GM21723 (cell line): ENCODE data around the gene DOP1B.
"Not testable (repeated sequence)": the region's sequence is repeated elsewhere in the genome, so short reads cannot be mapped to it uniquely, and the experiment has no call there.

Source experiments
- ATAC-seq: cut with Tn5 transposase; IDR thresholded peaks from one replicate; pipeline ENCODE4 v1.9.1; 2021; ENCODE audit warnings: mild to moderate bottlenecking, moderate library complexity; ENCODE audit not compliant: unreplicated experiment

Gene DOP1B, protein sequence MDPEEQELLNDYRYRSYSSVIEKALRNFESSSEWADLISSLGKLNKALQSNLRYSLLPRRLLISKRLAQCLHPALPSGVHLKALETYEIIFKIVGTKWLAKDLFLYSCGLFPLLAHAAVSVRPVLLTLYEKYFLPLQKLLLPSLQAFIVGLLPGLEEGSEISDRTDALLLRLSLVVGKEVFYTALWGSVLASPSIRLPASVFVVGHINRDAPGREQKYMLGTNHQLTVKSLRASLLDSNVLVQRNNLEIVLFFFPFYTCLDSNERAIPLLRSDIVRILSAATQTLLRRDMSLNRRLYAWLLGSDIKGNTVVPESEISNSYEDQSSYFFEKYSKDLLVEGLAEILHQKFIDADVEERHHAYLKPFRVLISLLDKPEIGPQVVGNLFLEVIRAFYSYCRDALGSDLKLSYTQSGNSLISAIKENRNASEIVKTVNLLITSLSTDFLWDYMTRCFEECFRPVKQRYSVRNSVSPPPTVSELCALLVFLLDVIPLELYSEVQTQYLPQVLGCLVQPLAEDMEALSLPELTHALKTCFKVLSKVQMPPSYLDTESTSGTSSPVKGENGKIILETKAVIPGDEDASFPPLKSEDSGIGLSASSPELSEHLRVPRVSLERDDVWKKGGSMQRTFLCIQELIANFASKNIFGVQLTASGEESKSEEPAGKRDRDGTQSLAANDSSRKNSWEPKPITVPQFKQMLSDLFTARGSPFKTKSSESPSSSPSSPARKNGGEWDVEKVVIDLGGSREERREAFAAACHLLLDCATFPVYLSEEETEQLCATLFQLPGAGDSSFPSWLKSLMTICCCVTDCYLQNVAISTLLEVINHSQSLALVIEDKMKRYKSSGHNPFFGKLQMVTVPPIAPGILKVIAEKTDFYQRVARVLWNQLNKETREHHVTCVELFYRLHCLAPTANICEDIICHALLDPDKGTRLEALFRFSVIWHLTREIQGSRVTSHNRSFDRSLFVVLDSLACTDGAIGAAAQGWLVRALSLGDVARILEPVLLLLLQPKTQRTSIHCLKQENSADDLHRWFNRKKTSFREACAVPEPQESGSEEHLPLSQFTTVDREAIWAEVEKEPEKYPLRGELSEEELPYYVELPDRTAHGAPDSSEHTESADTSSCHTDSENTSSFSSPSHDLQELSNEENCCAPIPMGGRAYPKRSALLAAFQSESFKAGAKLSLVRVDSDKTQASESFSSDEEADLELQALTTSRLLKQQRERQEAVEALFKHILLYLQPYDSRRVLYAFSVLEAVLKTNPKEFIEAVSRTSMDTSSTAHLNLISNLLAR (N-terminal part only)

DNA sequence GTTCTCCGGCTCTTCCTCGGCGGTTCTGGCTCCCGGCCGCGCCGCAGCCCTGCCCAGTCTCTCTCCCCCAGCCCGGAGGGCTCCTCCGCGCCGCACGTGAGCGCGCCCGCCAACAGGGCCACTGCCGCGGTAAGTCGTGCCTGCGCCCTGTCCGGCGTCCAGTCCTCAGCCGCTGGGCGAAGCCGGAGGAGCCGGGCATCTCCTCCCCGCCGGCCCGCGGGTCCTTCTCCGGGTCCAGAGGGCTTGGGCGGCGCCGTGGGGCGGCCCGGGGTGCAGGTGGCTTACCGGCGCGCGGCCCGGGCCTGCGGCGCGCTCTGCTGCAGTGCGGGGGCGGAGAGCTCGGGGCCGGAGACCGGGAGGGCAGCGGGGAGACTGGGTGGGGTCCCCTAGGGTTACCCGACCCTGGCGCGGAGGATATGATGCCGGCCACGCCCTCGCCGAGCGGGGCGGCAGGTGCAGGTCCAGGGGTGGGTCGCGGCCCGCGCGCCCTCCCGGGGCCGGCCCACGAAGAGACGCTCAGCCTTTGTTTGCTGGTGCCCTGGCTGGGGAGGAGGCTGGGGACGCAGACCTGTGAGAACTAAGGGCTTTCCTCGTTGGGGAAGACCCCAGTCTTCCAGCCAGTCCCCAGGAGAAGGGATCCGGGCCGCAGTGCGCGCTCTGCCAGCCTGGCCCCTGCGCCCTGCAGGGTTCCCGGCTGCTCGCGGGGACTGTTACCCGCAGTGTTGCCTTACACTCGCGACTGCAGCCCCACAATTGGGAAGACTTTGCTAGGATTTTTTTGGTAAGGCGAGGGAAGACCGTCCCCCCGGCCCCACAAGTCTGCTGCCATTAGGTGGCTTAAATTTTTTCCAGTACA, at the start of gene DOP1B:
DOP1B (plus strand) TSS at position 10 of the 856 bp plus-strand sequence. CDS start 7,910 bp downstream, outside the sequence.
- peak; percentile 30 for ATAC-seq

DNA sequence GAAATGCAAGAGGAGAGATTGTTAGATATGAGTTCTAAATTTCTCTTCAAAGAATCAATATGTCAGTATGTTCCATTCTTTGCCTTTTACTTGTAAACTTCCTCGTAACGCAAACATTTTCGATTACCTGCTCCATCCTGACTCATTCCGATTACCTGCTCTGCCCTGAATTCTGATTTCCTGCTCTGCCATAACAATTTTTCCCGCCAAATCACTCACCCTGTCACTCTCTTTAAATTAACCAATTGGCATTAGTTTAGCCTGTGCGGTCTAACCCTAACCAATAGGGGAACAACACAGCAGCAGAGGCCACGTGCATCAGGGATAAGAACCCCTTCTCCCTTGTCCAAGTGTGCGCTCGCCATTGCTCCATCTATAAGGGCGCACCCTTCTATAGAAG, 46.8 kb upstream of the DOP1B start:
- no peak for ATAC-seq

DNA sequence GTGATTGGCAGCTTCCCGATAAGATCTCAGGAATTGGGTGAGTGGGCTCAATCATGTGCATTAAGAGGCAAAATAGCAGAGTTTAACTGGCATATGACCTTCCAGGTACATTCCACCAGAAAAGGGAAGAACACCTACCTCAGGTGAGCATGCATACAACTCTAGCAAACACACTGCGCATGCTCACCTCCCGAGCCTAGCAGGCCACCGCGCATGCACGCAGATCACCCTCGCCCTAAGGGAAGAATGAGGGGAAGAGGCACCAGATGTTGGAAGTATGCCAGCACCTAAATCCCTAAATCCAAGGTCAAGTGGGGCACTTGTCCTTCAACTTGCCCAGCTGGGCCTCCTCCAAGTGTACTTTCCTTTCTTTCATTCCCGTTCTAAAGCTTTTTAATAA, 45.4 kb upstream of the DOP1B start:
- ATAC-seq = no peak

DNA sequence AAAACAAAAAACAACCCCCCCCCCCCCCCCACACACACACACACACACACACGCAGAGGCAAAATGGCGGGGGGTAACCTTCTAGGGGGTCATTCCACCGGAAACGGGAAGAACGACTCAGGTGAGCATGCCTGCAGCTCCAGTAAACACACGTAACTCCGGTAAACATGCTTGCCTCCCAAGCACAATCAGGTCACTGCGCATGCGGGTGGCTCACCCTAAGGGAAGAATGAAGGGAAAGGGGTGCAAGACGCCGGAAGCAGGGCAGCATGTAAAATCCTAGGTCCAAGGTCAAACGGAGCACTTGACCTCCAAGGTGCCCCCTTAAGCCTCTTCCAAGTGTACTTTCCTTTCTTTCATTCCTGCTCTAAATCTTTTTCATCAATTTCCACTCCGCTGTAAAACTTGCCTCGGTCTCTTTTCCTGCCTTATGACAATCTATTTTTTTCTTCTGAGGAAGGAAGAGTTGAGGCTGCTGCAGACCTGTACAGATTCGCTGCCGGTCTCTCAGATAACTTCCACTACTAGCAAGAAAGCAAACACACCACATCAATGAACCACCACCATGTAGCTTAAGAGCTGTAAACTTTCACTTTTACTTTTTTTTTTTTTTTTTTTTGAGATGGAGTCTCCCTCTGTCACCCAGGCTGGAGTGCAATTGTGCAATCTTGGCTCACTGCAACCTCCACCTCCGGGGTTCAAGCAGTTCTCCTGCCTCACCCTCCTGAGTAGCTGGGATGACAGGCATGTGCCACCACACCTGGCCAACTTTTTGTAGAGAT, 42.8 kb upstream of the DOP1B start:
- ATAC-seq = no peak

DNA sequence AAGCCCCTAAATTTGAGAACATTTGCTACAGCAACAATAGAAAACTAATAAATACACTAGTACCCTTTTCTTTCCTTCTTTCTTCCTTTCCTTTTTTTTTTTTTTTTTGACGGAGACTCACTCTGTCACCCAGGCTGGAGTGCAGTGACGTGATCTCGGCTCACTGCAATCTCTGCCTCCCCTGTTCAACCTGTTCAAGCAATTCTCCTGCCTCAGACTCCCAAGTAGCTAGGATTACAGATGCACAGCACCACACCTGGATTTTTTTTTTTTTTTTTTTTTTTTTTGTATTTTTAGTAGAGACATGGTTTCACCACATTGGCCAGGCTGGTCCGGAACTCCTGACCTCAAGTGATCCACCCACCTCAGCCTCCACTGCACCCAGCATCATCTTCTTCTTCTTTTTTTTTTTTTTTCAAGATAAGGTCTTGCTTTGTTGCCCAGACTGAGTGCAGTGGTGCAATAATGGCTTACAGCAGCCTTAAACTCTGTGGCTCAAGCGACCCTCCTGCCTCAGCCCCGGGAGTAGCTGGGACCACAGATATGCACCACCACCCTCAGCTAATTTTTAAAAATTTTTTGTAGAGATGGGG, 41.4 kb upstream of the DOP1B start:
- ATAC-seq = no peak

DNA sequence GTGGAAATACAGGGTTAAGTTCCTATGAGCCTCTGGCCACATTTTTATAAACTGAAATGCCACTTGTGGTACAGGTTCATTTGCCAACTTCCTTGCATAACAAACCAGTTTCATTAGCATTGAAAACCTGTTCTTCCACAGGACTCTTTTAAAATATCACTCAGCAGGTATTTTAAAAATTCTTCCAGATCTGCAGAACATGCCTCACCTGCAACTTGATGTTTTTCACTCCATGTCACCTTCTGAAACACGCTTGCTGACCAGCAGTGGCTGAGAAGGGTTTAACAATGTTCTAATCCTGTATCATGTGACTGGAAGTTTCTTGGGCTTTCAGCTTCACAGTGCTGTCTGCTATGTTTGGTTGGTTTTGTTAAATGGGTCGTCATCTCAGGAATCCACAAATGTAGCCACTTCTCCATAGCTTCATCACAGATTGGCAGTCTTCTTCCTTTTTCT, 39.3 kb upstream of the DOP1B start:
- no peak for ATAC-seq

DNA sequence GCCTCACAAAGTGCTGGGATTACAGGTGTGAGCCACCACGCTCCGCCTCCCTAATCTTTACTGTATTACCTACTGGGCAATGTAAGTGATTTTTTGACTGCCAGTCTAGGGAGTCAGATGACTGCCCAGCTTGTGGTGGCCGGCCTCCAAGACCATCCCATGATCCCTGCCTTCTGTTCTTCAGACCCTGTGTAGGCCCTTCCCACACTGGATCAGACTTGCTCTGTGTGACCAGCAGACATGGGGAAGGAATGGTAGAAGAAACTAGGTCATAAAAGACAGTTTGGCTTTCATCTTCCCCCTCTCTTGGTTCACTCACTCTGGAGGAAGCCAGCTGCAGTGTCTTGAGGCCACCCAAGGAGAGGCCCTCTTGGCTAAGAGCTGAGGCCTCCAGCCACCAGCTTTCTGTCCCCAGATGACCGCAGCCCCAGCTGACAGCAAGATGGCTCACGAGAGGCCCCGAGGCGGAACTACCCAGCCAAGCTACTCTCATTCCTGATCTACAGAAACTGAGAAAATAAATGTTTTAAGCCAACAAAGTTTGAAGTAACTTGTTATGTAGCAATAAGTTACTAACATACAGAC, 36.2 kb upstream of the DOP1B start:
- no peak for ATAC-seq

DNA sequence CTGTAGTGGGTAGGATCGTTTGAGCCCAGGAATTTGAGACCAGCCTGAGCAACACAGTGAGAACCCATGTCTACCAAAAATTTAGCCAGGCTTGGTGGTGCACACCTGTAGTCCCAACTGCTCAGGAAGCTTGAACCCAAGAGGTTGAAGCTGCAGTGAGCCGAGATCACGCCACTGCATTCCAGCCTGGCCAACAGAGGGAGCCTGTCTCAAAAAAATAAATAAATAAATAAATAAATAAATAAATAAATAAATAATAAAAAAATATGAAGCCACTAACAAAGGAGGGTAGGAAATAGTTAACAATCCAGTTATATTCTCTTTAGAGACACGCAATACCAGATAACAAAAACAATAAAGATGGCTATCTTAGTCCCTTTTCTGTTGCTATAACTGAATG, 33.6 kb upstream of the DOP1B start:
- no peak for ATAC-seq

DNA sequence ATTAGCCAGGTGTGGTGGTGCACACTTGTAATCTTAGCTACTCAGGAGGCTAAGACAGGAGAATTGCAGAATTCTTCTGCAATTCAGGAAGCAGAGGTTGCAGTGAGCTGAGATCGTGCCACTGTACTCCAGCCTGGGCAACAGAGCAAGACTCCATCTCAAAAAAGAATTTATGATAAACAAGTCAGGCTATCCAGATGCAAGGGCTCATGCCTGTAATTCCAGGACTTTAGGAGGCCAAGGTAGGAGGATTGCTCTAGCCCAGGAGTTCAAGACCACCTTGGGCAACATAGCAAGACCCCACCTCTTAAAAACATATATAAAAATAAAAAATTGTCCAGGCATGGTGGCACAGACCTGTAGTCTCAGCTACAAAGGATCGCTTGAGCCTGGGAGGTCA, 32.2 kb upstream of the DOP1B start:
- no peak for ATAC-seq

DNA sequence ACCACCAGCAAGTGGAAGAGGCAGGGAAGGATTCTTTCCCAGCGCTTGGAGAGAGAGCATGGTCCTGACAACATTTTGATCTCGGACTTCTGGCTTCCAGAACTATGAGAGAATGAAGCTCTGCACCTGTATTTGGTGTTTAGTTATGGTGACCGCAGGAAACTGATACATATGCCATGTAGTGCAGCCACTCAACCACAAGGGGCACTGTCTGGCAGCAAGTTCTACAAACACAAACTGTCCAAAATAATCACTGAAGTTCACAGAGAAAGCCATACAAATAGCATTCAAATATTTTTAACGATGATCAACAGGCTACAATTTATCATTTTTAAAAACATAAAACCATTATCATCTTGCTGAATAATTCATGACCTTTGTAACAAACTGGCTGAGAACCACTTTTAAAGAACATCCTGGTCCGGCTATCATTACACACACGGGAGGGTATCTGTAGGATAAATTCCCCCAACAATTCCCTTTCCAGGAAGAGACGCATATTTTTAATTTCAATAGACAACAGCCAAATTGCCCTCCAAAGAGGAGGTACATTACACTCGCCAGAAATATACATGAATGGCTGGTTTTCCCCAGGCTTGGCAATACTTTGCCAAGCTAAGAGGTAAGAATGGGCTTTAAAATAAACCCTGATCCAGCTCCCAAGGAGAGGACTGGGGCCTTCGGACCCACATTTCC, 31.0 kb upstream of the DOP1B start:
- ATAC-seq = no peak

DNA sequence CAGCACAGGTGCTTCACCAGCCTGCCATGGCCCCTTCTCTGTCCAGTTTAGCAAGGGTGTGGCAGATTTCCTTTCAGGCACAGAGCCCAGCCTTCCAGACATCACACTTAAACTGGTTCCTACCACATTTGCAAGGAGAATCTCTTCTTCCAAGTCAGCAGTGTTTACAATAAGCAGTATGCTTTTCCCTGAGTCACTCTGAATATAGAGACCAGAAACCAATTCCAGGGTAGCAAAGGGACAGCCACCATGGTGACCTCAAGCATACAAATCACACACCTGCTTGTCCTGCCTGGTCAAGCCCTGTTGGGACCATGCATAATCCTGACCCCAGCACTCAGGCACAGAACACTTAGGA, 30.4 kb upstream of the DOP1B start:
- ATAC-seq = no peak

DNA sequence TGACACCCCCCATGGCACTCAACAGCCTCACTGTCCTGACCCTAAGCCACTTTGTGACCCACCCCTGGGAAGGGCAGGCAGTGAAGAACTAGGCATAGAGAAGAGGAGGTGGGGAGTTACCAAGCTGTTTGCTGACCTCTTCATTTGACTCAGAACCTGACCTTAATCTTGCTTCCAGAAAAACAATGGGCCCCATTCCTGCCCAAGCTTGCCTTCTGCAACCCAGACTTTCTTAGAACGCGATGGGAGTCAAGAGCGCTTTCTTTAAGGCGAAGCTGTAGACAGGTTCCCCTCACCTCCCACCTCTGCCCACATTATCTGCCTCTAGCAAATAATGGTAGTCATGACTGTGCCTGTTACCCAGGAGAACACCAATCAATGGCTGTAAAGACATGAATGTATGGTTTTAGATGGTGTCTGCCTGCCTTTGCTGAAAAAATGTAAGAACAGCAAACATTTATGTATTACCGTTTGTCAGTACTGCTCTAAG, 30.0 kb upstream of the DOP1B start:
- no peak for ATAC-seq

DNA sequence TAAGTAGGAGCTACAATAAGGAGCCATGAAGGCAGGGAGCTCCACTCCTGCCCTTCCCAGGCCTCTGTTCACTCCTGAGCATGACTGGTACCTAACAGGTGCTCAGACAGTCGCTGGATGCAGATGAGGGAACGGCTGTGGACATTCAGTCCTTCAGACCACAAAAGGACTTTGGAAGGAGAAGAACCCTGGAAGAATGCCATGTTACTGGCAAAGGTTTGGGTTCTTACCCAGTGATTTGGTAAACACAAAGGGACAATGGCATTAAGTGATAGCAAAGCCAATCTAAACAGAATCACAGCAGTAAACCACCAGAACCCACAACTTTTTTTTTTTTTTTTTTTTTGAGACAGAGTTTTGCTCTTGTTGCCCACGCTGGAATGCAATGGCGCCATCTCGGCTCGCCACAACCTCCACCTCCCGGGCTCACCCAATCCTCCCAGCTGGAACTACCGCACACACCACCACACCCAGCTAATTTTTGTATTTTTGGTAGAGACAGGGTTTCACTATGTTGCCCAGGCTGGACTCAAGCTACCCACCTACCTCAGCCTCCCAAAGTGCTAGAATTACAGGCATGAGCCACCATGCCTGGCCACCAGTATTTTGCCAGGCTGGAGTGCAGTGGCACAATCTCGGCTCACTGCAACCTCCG, 29.2 kb upstream of the DOP1B start:
- no peak for ATAC-seq

DNA sequence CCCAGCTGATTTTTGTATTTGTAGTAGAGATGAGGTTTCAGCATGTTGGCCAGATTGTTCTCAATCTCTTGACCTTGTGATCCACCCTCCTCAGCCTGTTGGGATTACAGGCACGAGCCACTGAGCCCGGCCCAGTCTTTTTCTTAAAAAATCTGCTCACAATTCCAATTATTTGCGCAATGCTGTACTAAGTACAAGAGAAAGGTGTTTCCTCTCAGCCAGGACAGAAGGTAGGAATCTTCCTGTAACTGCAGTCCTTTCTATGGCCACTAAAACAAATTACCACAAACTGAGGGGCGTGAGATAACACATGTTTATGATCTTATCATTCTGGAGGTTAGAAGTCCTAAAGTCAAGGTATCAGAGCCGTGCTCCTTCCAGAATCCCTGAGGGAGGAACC, 28.6 kb upstream of the DOP1B start:
- ATAC-seq = no peak

DNA sequence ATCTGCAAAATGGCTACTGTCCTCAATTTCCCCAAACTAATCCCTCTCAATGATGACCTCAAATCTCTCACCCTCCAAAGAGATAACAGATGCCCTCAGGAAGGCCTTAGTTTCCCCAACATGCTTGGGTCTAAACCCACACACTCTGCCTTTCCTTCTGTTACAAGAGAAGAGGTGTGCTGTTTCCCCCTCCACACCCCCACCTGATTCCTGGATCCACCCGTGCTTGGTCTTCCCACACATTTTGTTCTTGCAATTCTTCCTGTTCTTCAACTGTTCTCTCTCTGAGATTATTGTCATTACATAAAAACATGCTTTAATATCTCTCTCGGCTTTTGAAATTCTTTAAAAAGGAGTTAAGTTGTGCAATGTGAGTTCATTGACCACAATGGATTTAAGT, 27.4 kb upstream of the DOP1B start:
- ATAC-seq = no peak

DNA sequence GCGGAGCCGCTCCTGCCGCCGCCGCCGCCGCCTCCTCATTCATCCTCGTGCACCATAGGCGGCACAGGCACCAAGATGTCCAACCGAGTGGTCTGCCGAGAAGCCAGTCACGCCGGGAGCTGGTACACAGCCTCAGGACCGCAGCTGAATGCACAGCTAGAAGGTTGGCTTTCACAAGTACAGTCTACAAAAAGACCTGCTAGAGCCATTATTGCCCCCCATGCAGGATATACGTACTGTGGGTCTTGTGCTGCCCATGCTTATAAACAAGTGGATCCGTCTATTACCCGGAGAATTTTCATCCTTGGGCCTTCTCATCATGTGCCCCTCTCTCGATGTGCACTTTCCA, 26.2 kb upstream of the DOP1B start:
- not testable (repeated sequence) for ATAC-seq

DNA sequence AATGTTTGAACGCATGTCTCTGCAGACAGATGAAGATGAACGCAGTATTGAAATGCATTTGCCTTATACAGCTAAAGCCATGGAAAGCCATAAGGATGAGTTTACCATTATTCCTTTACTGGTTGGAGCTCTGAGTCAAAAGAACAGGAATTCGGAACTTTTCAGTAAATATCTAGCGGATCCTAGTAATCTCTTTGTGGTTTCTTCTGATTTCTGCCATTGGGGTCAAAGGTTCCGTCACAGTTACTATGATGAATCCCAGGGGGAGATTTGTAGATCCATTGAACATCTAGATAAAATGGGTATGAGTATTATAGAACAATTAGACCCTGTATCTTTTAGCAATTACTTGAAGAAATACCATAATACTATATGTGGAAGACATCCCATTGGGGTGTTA, 25.8 kb upstream of the DOP1B start:
- not testable (repeated sequence) for ATAC-seq

DNA sequence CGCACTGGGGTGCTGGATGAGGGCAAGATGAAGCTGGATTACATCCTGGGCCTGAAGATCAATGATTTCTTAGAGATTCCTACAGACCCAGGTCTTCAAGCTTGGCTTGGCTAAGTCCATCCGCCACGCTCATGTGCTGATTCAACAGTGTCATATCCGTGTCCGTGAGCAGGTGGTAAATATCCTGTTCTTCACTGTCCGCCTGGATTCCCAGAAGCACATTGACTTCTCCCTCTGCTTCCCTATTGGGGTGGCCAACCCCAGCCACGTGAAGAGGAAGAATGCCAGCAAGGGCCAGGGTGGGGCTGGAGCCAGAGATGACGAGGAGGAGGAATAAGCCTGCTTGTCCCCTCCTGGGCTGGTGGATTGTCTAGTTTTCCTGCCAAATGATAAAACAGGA, 23.9 kb upstream of the DOP1B start:
- ATAC-seq = no peak
